GM20431 (cell line): ENCODE measurements around the gene RAB39A.
"Not testable (repeated sequence)": the region's sequence is repeated elsewhere in the genome, so short reads cannot be mapped to it uniquely, and the experiment has no call there.

Experiments used
- in situ Hi-C: fragments of 300-500 bp; cut with MseI, MboI; formaldehyde crosslinking; loops from one replicate; pipeline ENCODE4 v1.15.0; 2020; ENCODE audit warnings: low sequenced_read_pairs; ENCODE audit not compliant: unreplicated experiment

Gene RAB39A, protein sequence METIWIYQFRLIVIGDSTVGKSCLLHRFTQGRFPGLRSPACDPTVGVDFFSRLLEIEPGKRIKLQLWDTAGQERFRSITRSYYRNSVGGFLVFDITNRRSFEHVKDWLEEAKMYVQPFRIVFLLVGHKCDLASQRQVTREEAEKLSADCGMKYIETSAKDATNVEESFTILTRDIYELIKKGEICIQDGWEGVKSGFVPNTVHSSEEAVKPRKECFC

GRCh38 chr11:107928046-107928766, at the start of gene RAB39A:
RAB39A (plus strand) TSS chr11:107928448; CDS start chr11:107928569, 121 bp downstream.
- in situ Hi-C loops: no loop called here

GRCh38 chr11:107881471-107881870, 46.8 kb upstream of the RAB39A start:
- in situ Hi-C loops: not testable (repeated sequence)

- in situ Hi-C loops: no loop called here
Measured at GRCh38 chr11:107882095-107882820, 46.0 kb upstream of the RAB39A start.

- in situ Hi-C loops: no loop called here
Measured at GRCh38 chr11:107898270-107898669, 30.0 kb upstream of the RAB39A start.

DNA sequence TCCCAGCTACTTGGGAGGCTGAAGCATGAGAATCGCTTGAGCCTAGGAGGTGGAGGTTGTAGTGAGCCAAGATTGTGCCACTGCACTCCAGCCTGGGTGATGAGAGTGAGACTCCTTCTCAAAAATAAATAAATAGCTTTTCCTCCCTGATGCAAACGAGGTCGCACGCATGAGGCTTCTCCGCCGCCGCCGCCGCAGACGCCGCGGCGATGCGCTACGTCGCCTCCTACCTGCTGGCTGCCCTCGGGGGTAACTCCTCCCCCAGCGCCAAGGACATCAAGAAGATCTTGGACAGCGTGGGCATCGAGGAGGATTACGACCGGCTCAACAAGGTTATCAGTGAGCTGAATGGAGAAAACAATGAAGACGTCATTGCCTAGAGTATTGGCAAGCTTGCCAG, 20.0 kb upstream of the RAB39A start:
- in situ Hi-C loops: no loop called here

DNA sequence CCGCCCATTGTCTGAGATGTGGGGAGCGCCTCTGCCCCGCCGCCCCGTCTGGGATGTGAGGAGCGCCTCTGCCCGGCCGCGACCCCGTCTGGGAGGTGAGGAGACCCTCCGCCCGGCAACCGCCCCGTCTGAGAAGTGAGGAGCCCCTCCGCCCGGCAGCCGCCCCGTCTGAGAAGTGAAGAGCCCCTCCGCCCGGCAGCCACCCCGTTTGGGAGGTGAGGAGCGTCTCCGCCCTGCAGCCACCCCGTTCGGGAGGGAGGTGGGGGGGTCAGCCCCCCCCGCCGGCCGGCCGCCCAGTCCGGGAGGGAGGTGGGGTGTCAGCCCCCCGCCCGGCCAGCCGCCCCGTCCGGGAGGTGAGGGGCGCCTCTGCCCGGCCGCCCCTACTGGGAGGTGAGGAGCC, 15.8 kb upstream of the RAB39A start:
- in situ Hi-C loops: not testable (repeated sequence)

- in situ Hi-C loops: no loop called here
Measured at GRCh38 chr11:107915229-107915628, 13.0 kb upstream of the RAB39A start.

DNA sequence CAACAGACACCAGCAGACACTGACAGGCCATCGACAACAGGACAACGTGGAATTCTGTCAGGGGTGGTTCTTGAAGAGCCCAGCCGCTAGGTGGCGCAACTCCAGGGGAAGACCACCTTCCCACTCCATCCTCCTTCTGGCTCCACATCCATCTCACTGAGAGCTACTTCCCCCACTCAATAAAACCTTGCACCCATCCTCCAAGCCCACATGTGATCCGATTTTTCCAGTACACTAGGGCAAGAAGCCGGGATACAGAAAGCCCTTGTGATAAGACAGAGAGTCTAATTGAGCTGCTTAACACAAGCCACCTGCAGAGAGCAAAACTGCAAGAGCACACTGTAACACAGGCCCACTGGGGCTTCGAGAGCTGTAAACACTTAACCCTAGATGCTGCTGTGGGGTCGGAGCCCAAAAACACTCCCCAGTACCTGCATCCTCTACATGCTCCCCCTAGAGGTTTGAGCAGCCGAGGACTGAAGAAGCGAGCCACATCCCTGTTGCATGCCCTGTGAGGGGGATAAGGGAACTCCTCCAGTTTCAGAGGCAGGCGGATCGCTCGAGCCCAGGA, 11.5 kb upstream of the RAB39A start:
- in situ Hi-C loops: no loop called here

DNA sequence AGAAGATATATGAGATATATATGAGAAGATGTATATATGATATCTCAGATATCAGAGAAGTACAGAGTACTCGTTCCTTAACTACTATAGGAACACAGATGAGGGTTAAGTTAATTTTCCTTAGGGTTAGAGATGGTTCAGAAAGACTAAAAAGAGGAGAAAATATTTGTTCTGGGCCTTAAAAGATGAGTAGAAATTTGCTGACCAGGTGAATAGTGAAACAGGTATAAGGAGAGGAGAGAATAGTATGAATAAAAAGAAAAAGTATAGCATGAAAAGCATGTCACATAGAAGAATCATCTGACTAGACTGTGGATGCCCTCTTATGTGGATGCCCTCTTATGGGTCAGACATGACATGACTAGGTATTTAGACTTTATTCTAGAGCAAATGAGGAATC, 6.3 kb upstream of the RAB39A start:
- in situ Hi-C loops: no loop called here

- in situ Hi-C loops: not testable (repeated sequence)
Measured at GRCh38 chr11:107923519-107923918, 4.7 kb upstream of the RAB39A start.

DNA sequence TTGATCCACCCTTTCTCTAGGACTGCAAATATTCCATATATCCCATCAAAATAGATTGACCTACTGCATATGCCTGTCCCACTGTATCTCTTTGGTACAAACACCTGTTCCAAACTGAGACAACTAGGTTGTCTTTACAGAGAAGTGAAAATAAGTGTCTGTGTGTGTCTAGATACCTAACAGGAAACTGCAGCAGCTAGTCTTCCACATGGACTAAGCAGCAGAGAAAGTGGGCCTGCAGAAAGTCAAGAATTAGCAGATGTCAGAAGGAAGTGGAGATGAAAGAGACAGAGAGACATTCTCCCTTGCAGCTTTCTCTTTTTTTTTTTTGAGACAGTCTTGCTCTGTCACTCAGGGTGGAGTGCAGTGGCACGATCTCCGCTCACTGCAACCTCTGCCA, 3.9 kb upstream of the RAB39A start:
- in situ Hi-C loops: no loop called here

DNA sequence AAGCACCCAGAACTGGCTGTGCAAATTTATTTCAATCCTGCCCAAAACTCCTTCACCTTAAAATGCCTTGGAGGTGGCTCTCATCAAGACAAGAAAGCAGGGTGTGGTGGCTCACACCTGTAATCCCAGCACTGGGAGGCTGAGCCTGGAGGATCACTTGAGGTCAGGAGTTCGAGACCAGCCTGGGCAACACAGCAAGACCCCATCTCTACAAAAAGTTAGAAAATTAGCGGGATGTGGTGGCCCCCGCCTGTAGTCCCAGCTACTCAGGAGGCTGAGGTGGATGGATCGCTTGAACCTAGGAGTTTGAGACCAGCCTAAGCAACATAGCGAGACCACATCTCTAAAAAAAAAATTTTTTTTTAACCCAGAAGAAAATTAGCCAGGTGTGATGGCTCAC, 689 bp upstream of the RAB39A start:
- in situ Hi-C loops: no loop called here

- in situ Hi-C loops: no loop called here
Measured at GRCh38 chr11:107928767-107929507, 689 bp downstream of the RAB39A start.

DNA sequence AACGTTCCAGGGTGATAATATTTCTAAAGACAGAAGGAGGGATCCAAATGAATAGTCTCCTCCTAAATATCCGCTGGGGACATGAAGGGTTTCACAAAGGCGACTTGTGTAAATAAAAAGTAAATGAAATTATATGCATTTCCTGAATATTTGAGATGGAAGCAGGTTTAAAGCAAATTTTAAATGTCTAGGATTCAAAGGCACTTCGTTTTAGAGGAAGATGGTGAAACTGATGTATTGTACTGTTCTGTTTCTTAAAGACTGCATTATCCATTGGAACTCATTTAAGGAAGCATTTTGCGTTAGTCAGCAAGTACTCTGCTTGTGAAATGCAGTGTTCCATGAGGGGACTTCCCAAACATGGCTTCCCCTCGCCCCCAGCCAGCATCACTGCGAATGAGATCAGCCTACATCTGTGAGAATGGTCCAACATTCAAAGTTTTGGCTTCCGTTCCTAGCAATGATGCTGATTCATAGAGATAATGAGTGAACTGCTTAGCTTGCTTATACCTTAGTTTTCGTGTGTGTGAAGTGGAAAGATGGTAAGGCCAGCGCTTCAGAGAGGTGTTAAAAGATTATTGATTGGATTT, 1.5 kb downstream of the RAB39A start:
- in situ Hi-C loops: no loop called here

DNA sequence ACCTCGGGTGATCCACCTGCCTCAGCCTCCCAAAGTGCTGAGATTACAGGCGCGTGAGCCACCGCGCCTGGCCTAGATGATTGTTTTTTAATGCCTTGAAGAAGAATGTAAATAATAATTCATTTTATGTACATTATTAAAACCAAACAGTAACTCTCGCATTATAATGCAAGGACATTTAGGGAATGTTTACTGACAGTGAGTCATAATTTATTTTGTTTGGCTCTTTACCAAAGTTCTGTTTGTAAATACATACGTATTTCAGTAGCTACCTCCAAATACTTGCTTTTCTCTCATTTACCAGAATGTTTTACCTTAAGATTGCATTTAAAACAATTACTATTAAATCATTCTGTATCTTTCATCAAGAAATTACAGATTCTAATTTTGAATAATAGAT, 3.0 kb downstream of the RAB39A start:
- in situ Hi-C loops: no loop called here

DNA sequence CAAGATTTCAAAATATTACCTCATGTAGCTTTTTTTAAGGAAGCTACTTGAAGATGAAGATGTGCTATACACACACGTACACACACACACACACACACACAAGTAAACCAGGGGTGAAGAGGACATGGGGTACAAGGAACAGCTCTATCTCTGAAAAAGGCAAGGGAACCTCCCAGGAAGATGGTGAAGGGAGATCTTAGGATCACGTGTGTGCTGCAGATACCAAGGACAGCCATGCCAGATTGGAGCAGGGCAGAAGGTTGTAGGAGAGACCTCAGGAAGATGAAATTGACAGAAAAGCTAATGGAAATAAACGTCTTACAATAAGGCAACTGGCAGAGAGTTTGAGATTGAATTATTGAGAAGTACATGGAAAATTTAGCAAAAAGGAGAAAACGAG, 19.7 kb downstream of the RAB39A start:
- in situ Hi-C loops: no loop called here

- in situ Hi-C loops: not testable (repeated sequence)
Measured at GRCh38 chr11:107948328-107948727, 20.1 kb downstream of the RAB39A start.

- in situ Hi-C loops: no loop called here
Measured at GRCh38 chr11:107951155-107951554, 22.9 kb downstream of the RAB39A start.

- in situ Hi-C loops: no loop called here
Measured at GRCh38 chr11:107953446-107953845, 25.2 kb downstream of the RAB39A start.

DNA sequence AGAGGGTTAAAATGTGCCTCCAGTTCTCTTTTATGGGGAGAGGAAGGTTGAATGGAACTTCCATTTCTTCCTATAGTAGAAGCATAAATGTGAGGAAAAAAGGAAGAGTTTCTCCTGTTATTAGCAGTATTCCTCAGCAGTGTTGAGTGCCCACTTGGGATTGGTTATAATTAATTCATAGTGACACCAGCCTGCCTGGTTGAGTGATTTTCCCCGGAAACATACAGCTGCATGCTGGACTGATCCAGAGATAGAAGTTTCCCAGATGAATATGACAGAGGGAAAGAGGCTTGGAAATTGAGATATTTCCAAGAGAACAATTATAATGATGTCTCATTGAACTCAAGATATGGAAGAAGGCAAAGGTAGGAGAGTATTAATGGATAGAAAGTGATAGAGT, 28.3 kb downstream of the RAB39A start:
- in situ Hi-C loops: no loop called here
